HEK293T (cell line): ENCODE data around the gene SH3RF3.

Experiments used
- CTCF ChIA-PET: fragments of 350-600 bp; formaldehyde crosslinking; extraction: SDS; loops from one replicate; lab custom pipeline; 2021; ENCODE audit warnings: antibody characterized with exemption, inconsistent platforms; lab: Yijun Ruan, JAX
- POLR2A ChIA-PET: fragments of 350-600 bp; formaldehyde crosslinking; extraction: SDS; loops from one replicate; lab custom pipeline; 2020; ENCODE audit warnings: antibody characterized with exemption, inconsistent platforms; lab: Yijun Ruan, JAX
- DNase-seq: peaks from one replicate; pipeline ENCODE4 v3.0.0; 2012; ENCODE audit warnings: mixed read lengths; ENCODE audit errors: extremely low spot score
- ARNT ChIP-seq: fragments of 450-650 bp; IDR thresholded peaks from 2 replicates; pipeline ENCODE4 v1.6.1; 2017; ENCODE audit warnings: mild to moderate bottlenecking
- BHLHE40 ChIP-seq: fragments of 450-650 bp; IDR thresholded peaks from 2 replicates; pipeline ENCODE4 v1.6.1; 2016; ENCODE audit warnings: mild to moderate bottlenecking, moderate library complexity, borderline replicate concordance
- CTBP1 ChIP-seq: fragments of 450-650 bp; IDR thresholded peaks from 2 replicates; pipeline ENCODE4 v1.6.1; 2016; ENCODE audit warnings: borderline replicate concordance
- ELF4 ChIP-seq: fragments of 450-650 bp; IDR thresholded peaks from 2 replicates; pipeline ENCODE4 v1.6.1; 2017; ENCODE audit warnings: antibody characterized with exemption
- FOXA1 ChIP-seq: fragments of 450-650 bp; IDR thresholded peaks from 2 replicates; pipeline ENCODE4 v1.6.1; 2016; ENCODE audit warnings: mild to moderate bottlenecking
- FOXK2 ChIP-seq: fragments of 450-650 bp; IDR thresholded peaks from 2 replicates; pipeline ENCODE4 v1.6.1; 2016; ENCODE audit warnings: mild to moderate bottlenecking
- FOXM1 ChIP-seq: fragments of 450-650 bp; IDR thresholded peaks from 2 replicates; pipeline ENCODE4 v1.6.1; 2017; ENCODE audit warnings: mild to moderate bottlenecking, borderline replicate concordance
- HDGF ChIP-seq: fragments of 450-650 bp; IDR thresholded peaks from 2 replicates; pipeline ENCODE4 v1.6.1; 2017; ENCODE audit warnings: antibody characterized with exemption, borderline replicate concordance
- L3MBTL2 ChIP-seq: fragments of 450-650 bp; conservative IDR thresholded peaks from 2 replicates; pipeline ENCODE4 v1.6.1; 2016; ENCODE audit warnings: mild to moderate bottlenecking
- LEF1 ChIP-seq: fragments of 450-650 bp; IDR thresholded peaks from 2 replicates; pipeline ENCODE4 v1.6.1; 2017; ENCODE audit warnings: mild to moderate bottlenecking, borderline replicate concordance
- NFRKB ChIP-seq: fragments of 450-650 bp; IDR thresholded peaks from 2 replicates; pipeline ENCODE4 v1.6.1; 2016; ENCODE audit warnings: mild to moderate bottlenecking, moderate library complexity
- SP1 ChIP-seq: fragments of 450-650 bp; IDR thresholded peaks from 2 replicates; pipeline ENCODE4 v1.6.1; 2017
- SUZ12 ChIP-seq: fragments of 450-650 bp; IDR thresholded peaks from 2 replicates; pipeline ENCODE4 v1.6.1; 2016; ENCODE audit warnings: mild to moderate bottlenecking
- TARDBP ChIP-seq: fragments of 450-650 bp; IDR thresholded peaks from 2 replicates; pipeline ENCODE4 v1.6.1; 2016
- ZNF384 ChIP-seq: fragments of 450-650 bp; IDR thresholded peaks from 2 replicates; pipeline ENCODE4 v1.6.1; 2016
- TF ChIP-seq, protein P1 (sequence below): fragments of 450-650 bp; IDR thresholded peaks from 2 replicates; pipeline ENCODE4 v1.6.1; 2016

Gene SH3RF3

DNA sequence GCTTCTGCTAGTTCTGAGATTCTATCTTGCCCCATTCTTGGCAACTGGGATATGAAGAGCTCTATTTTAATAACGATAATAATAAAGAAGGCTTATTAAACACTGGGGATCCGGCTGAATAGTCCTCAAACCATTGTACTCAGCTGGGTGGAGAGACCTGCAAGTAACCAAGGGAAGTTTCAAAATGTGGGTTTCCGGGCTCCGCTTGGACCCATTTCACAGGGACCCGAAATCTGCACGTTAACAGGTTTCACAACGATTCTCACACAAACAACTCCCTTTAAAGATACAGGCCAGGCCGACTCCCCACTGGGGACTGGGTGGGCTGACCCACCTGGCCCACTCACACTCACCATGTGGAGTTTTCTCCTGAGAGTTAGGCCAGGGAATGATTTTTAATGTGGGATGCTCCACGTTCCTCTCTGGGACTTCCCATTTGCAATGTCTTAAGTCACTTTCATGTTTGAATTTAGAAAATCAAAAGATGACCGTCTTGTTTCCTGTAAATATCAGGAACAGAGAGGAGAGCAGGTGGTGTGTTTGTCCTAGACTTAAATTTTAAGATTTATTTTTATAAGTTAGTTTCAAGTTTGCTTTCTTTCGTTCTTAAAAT is 96.3 kb downstream of the SH3RF3 start:
- no peak for TF ChIP-seq ZNF384
- TF ChIP-seq SUZ12, result no peak
- no peak for TF ChIP-seq ARNT
- TF ChIP-seq FOXM1, result no peak
- TF ChIP-seq FOXA1, result no peak
- no peak for TF ChIP-seq FOXK2
- no peak for TF ChIP-seq LEF1
- no peak for TF ChIP-seq CTBP1
- TF ChIP-seq TARDBP, result no peak
- TF ChIP-seq NFRKB, result no peak
- no peak for TF ChIP-seq L3MBTL2
- no peak for TF ChIP-seq ELF4
- TF ChIP-seq, protein P1, sequence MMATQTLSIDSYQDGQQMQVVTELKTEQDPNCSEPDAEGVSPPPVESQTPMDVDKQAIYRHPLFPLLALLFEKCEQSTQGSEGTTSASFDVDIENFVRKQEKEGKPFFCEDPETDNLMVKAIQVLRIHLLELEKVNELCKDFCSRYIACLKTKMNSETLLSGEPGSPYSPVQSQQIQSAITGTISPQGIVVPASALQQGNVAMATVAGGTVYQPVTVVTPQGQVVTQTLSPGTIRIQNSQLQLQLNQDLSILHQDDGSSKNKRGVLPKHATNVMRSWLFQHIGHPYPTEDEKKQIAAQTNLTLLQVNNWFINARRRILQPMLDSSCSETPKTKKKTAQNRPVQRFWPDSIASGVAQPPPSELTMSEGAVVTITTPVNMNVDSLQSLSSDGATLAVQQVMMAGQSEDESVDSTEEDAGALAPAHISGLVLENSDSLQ, result no peak
- TF ChIP-seq BHLHE40, result no peak
- TF ChIP-seq HDGF, result no peak
- no peak for TF ChIP-seq SP1
- ChIA-PET CTCF (interaction anchor here (1.6 kb wide), 1 partner anchor 9 kb away, joined by 6 read pairs; no protein-coding TSS in a partner anchor), POLR2A (interaction anchor here (1.4 kb wide), 1 partner anchor 19 kb away, joined by 3 read pairs; no protein-coding TSS in a partner anchor)
- DNase-seq, result no peak

DNA sequence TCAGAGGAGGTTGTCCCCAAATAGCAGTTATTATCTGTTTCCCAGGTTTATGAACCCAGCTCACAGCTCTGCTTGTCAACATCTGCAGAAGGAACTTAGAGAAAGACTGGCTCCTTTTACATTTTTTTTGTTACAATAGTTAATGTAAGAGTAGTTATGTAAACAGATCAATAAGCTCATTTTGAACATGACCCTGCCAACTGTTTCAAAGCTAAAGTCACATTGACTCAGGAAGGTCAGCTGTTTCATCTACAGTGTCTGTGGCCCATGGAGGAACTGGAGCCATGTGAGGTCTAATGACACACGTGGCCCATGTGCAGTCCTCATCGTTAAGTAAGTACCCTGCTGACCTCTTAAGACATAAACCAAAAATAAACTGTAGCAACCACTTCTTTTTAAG is 97.1 kb downstream of the SH3RF3 start:
- TF ChIP-seq SUZ12, result no peak
- DNase-seq, result no peak
- POLR2A ChIA-PET, result interaction anchor here (1.4 kb wide), 1 partner anchor 18 kb away, joined by 3 read pairs; no protein-coding TSS in a partner anchor
- CTCF ChIA-PET, result interaction anchor here (0.9 to 1.6 kb wide), 2 partner anchors 10 to 282 kb away, joined by 3 to 6 read pairs; no protein-coding TSS in a partner anchor

DNA sequence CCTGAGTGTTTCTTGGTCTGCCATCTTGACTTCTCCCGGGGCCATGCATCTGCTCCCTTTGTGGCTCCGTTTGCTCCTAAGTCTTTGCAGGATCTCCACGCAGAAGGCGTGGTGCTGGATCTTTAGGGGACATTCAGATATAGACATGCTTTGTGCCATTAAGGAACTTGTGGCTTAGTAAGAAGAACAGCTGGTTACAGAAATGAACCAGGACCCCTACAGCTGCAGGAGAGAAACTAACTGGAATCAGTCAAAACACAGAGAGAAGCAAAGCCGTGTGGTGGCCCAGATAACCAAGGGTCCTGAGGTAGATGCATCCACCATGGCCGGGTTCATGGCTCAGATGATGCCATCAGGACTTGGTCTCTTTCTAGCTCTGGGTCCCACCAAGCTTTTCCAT is 97.6 kb downstream of the SH3RF3 start:
- ChIA-PET POLR2A (interaction anchor here (1.4 kb wide), 1 partner anchor 17 kb away, joined by 3 read pairs; no protein-coding TSS in a partner anchor), CTCF (interaction anchor here (0.9 to 1.6 kb wide), 2 partner anchors 11 to 282 kb away, joined by 3 to 6 read pairs; no protein-coding TSS in a partner anchor)
- no peak for DNase-seq
- TF ChIP-seq, protein P1, result no peak
- no peak for TF ChIP-seq ZNF384

DNA sequence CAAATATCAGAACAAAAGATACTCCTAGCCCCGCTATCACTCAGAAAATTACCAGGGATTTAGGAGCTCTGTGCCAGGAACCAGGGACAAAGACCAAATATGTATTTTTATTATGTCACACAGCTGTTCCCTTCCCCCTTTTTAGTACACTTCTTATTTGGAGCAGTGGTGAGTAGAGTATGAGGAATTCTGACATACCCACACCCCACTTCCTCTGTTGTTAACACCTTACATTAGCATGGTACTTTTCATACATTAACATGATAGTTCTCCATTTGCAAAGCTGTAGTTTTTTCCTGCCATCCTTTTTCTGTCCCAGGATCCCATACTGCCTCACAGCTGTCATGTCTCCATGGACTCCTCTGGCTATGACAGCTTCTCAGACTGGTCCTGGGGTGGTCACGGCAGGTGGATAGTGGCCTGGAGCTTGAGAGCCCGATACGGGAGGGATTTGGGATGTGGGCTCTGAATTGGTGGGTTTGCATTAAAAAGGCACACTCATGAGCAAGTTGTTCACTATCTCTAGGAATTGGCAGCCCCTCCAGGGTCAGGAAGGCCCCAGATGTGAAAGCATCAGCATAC is 100.2 kb downstream of the SH3RF3 start:
- POLR2A ChIA-PET, result no interaction called here

DNA sequence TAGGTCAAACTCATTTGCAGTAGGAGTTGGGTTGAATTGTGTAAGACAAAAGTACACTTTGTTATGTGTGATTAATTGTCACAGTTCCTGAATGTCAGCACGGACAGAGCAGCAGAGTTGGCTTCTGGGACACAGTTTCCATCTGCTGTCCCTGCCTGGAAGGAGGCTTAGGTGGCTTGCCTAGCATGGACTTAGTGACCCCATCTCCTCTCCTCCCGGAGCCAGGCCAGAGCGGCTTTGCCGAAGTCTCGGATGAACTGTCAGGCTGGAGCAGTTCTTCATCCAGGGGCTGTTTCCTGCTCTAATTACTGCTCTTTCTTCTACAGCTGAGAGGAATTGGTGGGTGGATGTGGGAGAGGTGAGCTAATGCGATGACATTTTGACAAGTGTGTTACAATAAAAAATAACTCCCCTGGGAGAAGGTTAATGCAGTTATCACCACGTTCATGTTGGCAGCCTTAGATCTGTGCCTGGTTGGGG is 102.0 kb downstream of the SH3RF3 start:
- POLR2A ChIA-PET, result no interaction called here
- CTCF ChIA-PET, result interaction anchor here (0.7 kb wide), 2 partner anchors 11 to 59 kb away, joined by 3 to 4 read pairs; no protein-coding TSS in a partner anchor
- no peak for DNase-seq
- TF ChIP-seq CTBP1 (no peak), FOXK2 (no peak), ELF4 (no peak), SP1 (no peak), NFRKB (no peak)
- TF ChIP-seq, protein P1, result peak; percentile 19; the same call in 1 of the 2 replicates

More for the DNA sequence above, 100.2 kb downstream of the SH3RF3 start:
- DNase-seq, result no peak
- CTCF ChIA-PET, result no interaction called here
- no peak for TF ChIP-seq CTBP1
- no peak for TF ChIP-seq L3MBTL2
- TF ChIP-seq SUZ12, result no peak
- TF ChIP-seq FOXK2, result no peak
- no peak for TF ChIP-seq FOXA1
- TF ChIP-seq NFRKB, result no peak
- no peak for TF ChIP-seq TARDBP
- no peak for TF ChIP-seq LEF1
- no peak for TF ChIP-seq BHLHE40
- TF ChIP-seq, protein P1, result no peak
- TF ChIP-seq HDGF, result no peak
- TF ChIP-seq ZNF384, result no peak
- TF ChIP-seq FOXM1, result no peak
- TF ChIP-seq SP1, result no peak
- no peak for TF ChIP-seq ARNT

DNA sequence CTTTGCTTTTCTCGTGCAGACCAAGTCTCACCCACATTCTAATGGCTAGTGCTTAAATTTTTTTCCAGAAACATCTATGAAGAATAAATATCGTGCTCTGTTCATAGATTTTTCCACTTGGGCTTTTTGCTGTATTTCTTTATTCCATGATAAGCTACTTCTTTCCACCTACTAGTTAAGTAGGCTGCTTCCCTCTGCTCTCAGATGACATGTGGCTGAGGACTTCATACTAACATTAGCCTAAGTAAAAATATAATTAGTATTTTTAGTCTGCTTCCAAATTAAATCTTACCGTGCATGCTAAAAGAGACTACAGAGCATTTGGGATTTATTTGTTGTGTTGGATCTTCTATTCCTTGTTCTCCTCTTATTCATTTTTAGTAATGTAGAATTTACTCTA is 102.4 kb downstream of the SH3RF3 start:
- CTCF ChIA-PET, result interaction anchor here (0.7 kb wide), 2 partner anchors 10 to 59 kb away, joined by 3 to 4 read pairs; no protein-coding TSS in a partner anchor
- TF ChIP-seq L3MBTL2 (no peak), LEF1 (no peak), HDGF (no peak), FOXK2 (no peak), ARNT (no peak), TARDBP (no peak), CTBP1 (no peak)
- TF ChIP-seq, protein P1, result no peak

More for the DNA sequence above, 102.4 kb downstream of the SH3RF3 start:
- no peak for DNase-seq
- POLR2A ChIA-PET, result no interaction called here
